Thyroid gland (tissue), 4 donors: ENCODE measurements around the gene TOX3.

Experiments used
- POLR2A ChIP-seq, 2 donors: fragments of 450-650 bp; IDR thresholded peaks; one replicate each; pipeline ENCODE4 v1.6.1; 2017; ENCODE audit warnings: antibody characterized with exemption in 2 of 2, mild to moderate bottlenecking in 2 of 2, moderate library complexity in 1 of 2
- TF ChIP-seq, protein P1 (sequence below), 6 experiments: fragments of 200-600 bp in 3 of 6; fragments of 450-650 bp in 3 of 6; sonication (generic) in 3 of 6; IDR thresholded peaks; one replicate each; pipeline ENCODE4 v1.5.1; 2016 to 2019; ENCODE audit warnings: antibody characterized with exemption in 6 of 6, mild to moderate bottlenecking in 2 of 6, inconsistent platforms in 1 of 6, moderate library complexity in 1 of 6

DNA sequence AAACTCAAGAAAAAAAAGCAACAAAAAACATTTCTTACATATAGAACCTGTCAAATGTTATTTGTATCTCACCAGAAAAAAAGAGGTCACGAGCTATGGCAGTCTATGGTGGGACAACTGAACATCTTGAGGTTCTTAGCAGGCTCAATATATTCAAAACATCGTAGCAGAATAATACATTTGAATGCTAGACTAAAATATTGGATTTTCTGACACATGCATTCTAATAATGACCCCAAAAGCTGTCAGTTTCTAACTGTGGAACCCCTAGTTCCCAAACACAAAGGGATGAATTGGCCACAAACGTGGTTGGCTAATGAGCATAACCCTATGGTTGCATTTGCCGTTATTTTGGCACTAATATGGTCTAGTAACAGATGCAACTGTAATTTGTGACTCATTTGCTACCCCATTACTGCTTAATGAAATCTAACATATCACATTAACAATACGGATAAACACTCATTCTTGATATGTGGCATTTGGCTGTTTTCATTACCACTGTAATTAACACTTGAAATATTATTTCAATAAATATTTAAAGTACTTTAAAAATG lies 81.2 kb downstream of the TOX3 start:
- TF ChIP-seq, protein P1, sequence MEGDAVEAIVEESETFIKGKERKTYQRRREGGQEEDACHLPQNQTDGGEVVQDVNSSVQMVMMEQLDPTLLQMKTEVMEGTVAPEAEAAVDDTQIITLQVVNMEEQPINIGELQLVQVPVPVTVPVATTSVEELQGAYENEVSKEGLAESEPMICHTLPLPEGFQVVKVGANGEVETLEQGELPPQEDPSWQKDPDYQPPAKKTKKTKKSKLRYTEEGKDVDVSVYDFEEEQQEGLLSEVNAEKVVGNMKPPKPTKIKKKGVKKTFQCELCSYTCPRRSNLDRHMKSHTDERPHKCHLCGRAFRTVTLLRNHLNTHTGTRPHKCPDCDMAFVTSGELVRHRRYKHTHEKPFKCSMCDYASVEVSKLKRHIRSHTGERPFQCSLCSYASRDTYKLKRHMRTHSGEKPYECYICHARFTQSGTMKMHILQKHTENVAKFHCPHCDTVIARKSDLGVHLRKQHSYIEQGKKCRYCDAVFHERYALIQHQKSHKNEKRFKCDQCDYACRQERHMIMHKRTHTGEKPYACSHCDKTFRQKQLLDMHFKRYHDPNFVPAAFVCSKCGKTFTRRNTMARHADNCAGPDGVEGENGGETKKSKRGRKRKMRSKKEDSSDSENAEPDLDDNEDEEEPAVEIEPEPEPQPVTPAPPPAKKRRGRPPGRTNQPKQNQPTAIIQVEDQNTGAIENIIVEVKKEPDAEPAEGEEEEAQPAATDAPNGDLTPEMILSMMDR (IDR thresholded peaks at IDR 0.05) = no peak
- TF ChIP-seq POLR2A (IDR thresholded peaks at IDR 0.05) = no peak
